Nephron (organoid): Measurements from ENCODE around the gene GSTT4.
"Not testable (repeated sequence)": the region's sequence is repeated elsewhere in the genome, so short reads cannot be mapped to it uniquely, and the experiment has no call there.

Experiments
- H3K27ac Mint-ChIP-seq, 3 experiments: 2 replicates each; pipeline ENCODE4 v1.8.0; 2020; ENCODE audit warnings: mixed read lengths in 3 of 3, mild to moderate bottlenecking in 2 of 3, moderate library complexity in 1 of 3
- H3K27me3 Mint-ChIP-seq: 2 replicates; pipeline ENCODE4 v1.8.0; 2021; ENCODE audit warnings: low read depth, mild to moderate bottlenecking, moderate library complexity, mixed read lengths
- H3K36me3 Mint-ChIP-seq: 2 replicates; pipeline ENCODE4 v1.8.0; 2020; ENCODE audit warnings: low read depth, mixed read lengths
- H3K4me1 Mint-ChIP-seq: 2 replicates; pipeline ENCODE4 v1.8.0; 2020; ENCODE audit warnings: mixed read lengths
- H3K4me3 Mint-ChIP-seq, 3 experiments: 2 replicates each; pipeline ENCODE4 v1.8.0; 2020; ENCODE audit warnings: mild to moderate bottlenecking in 3 of 3, mixed read lengths in 3 of 3, moderate library complexity in 2 of 3
- H3K9me3 Mint-ChIP-seq: 2 replicates; pipeline ENCODE4 v1.8.0; 2020; ENCODE audit warnings: mixed read lengths

GSTT4 gene

GRCh38 chr22:23951383-23951782 is 53.9 kb downstream of the GSTT4 start:
- not testable (repeated sequence) for H3K9me3 Mint-ChIP-seq, H3K27me3 Mint-ChIP-seq, H3K4me1 Mint-ChIP-seq, H3K36me3 Mint-ChIP-seq, H3K4me3 Mint-ChIP-seq
- peak overlapping the region in 1 of 3 experiments; percentile 61 for H3K27ac Mint-ChIP-seq

GRCh38 chr22:23949764-23950163 is 55.5 kb downstream of the GSTT4 start:
- H3K4me3 Mint-ChIP-seq, H3K4me1 Mint-ChIP-seq, H3K36me3 Mint-ChIP-seq, H3K27ac Mint-ChIP-seq, H3K27me3 Mint-ChIP-seq, H3K9me3 Mint-ChIP-seq: not testable (repeated sequence)
